ENCODE measurements around the gene SMIM17.

The SMIM17 gene

DNA sequence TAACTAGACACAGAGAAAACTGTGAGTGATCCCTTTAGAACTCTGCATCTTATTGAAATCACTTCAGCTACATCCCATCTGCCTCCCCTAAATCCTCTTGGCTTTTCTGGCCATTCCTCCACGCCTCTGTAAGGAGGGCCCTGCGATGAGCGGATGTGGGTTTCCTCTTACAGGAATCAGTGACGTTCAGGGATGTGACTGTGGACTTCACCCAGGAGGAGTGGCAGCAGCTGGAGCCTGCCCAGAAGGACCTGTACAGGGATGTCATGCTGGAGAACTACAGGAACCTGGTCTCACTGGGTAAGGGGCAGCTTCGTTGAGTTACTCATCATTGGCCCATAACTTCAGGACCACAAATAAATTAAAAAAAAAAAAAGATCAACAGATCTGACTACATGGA, 29.3 kb upstream of the SMIM17 start:
- Histone ChIP-seq H3K36me3 (ENCODE audit: control insufficient read depth, low read depth, low read length) (no peaks in the 10 kb centered on the region), H3K27me3 (ENCODE audit: control insufficient read depth, insufficient read depth, low read length) (no peaks in the 10 kb centered on the region), H3K4me1 (ENCODE audit: control insufficient read depth, low read depth, low read length) (no peaks in the 10 kb centered on the region), H3K4me3 (ENCODE audit: low read length) (no peak overlapping the region), H3K9ac (ENCODE audit: low read length) (no peak overlapping the region), H3K9me3 (ENCODE audit: control insufficient read depth, low read depth, low read length) (peaks cover 82% of the 10 kb centered on the region), H3K27ac (ENCODE audit: low read length) (no peak overlapping the region)

GRCh38 chr19:56617531-56617930, 25.4 kb upstream of the SMIM17 start:
- H3K4me1 ChIP-seq (ENCODE audit: control insufficient read depth, low read depth, low read length) = no peaks in the 10 kb centered on the region
- H3K27me3 ChIP-seq (ENCODE audit: control insufficient read depth, insufficient read depth, low read length) = no peaks in the 10 kb centered on the region
- H3K27ac ChIP-seq (ENCODE audit: low read length) = no peak overlapping the region
- no peak overlapping the region for H3K9ac ChIP-seq (ENCODE audit: low read length)
- peaks cover 80% of the 10 kb centered on the region for H3K9me3 ChIP-seq (ENCODE audit: control insufficient read depth, low read depth, low read length)
- peaks cover 7% of the 10 kb centered on the region for H3K36me3 ChIP-seq (ENCODE audit: control insufficient read depth, low read depth, low read length)
- H3K4me3 ChIP-seq (ENCODE audit: low read length) = no peak overlapping the region

GRCh38 chr19:56619121-56619520, 23.8 kb upstream of the SMIM17 start:
- peaks cover 7% of the 10 kb centered on the region for H3K36me3 ChIP-seq (ENCODE audit: control insufficient read depth, low read depth, low read length)
- H3K27me3 ChIP-seq (ENCODE audit: control insufficient read depth, insufficient read depth, low read length) = no peaks in the 10 kb centered on the region
- H3K9ac ChIP-seq (ENCODE audit: low read length) = no peak overlapping the region
- no peak overlapping the region for H3K4me3 ChIP-seq (ENCODE audit: low read length)
- no peaks in the 10 kb centered on the region for H3K4me1 ChIP-seq (ENCODE audit: control insufficient read depth, low read depth, low read length)
- H3K27ac ChIP-seq (ENCODE audit: low read length) = no peak overlapping the region
- peaks cover 82% of the 10 kb centered on the region for H3K9me3 ChIP-seq (ENCODE audit: control insufficient read depth, low read depth, low read length)

DNA sequence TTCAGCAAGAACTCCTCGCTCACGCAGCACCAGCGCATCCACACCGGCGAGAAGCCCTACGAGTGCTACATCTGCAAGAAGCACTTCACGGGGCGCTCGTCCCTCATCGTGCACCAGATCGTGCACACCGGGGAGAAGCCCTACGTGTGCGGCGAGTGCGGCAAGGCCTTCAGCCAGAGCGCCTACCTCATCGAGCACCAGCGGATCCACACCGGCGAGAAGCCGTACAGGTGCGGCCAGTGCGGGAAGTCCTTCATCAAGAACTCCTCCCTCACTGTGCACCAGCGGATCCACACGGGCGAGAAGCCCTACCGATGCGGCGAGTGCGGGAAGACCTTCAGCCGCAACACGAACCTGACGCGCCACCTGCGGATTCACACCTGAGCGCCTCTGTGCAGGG, 20.6 kb upstream of the SMIM17 start:
- H3K36me3 ChIP-seq (ENCODE audit: control insufficient read depth, low read depth, low read length) = peaks cover 7% of the 10 kb centered on the region
- no peak overlapping the region for H3K9ac ChIP-seq (ENCODE audit: low read length)
- H3K9me3 ChIP-seq (ENCODE audit: control insufficient read depth, low read depth, low read length) = peaks cover 70% of the 10 kb centered on the region
- no peak overlapping the region for H3K27ac ChIP-seq (ENCODE audit: low read length)
- no peaks in the 10 kb centered on the region for H3K27me3 ChIP-seq (ENCODE audit: control insufficient read depth, insufficient read depth, low read length)
- no peak overlapping the region for H3K4me3 ChIP-seq (ENCODE audit: low read length)
- no peaks in the 10 kb centered on the region for H3K4me1 ChIP-seq (ENCODE audit: control insufficient read depth, low read depth, low read length)

GRCh38 chr19:56623006-56623405, 20.0 kb upstream of the SMIM17 start:
- no peak overlapping the region for H3K27ac ChIP-seq (ENCODE audit: low read length)
- peaks cover 7% of the 10 kb centered on the region for H3K36me3 ChIP-seq (ENCODE audit: control insufficient read depth, low read depth, low read length)
- H3K27me3 ChIP-seq (ENCODE audit: control insufficient read depth, insufficient read depth, low read length) = no peaks in the 10 kb centered on the region
- no peaks in the 10 kb centered on the region for H3K4me1 ChIP-seq (ENCODE audit: control insufficient read depth, low read depth, low read length)
- no peak overlapping the region for H3K9ac ChIP-seq (ENCODE audit: low read length)
- H3K4me3 ChIP-seq (ENCODE audit: low read length) = no peak overlapping the region
- peaks cover 68% of the 10 kb centered on the region for H3K9me3 ChIP-seq (ENCODE audit: control insufficient read depth, low read depth, low read length)

DNA sequence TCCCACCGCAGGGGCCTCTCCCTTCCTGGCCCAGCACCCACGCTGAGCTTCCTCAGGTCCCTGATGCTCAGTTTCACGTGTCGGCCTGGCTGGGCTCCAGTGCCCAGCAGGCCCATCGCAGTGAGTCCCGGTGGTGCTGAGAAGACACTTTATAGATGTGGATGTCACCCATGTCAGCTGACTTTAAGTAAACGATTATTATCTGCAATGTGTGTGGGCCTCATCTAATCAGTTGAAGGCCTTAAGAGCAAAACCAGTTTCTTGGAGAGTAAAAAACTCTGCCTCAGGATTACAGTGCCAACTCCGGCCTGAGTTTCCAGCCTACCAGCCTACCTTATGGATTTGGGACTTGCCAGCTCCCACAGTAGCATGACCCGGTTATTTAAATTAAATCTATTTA, 17.3 kb upstream of the SMIM17 start:
- H3K36me3 ChIP-seq (ENCODE audit: control insufficient read depth, low read depth, low read length) = peaks cover 7% of the 10 kb centered on the region
- peaks cover 58% of the 10 kb centered on the region for H3K9me3 ChIP-seq (ENCODE audit: control insufficient read depth, low read depth, low read length)
- H3K9ac ChIP-seq (ENCODE audit: low read length) = no peak overlapping the region

DNA sequence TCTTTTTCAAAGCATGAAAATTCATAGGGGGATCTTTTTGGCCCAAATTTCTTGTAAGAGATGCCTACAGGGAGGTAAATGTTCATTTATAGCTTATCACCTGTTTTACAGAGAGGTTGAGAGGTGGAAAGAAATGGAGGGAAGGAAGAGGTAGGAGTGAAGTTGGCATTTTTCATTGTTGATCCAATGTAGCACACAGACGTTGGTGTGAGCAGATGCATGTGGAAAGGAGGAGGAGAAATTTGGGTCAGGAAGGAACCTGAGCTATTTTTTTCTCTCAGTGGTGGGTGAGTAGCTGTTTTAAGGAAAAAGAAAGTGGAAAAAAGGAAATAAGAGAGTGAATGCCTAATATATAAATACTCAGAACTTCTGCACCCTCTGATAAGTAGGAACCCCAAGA, 9.9 kb upstream of the SMIM17 start:
- H3K4me3 ChIP-seq (ENCODE audit: low read length) = no peak overlapping the region
- H3K27me3 ChIP-seq (ENCODE audit: control insufficient read depth, insufficient read depth, low read length) = no peaks in the 10 kb centered on the region
- H3K9ac ChIP-seq (ENCODE audit: low read length) = no peak overlapping the region
- no peaks in the 10 kb centered on the region for H3K36me3 ChIP-seq (ENCODE audit: control insufficient read depth, low read depth, low read length)
- H3K9me3 ChIP-seq (ENCODE audit: control insufficient read depth, low read depth, low read length) = peaks cover 56% of the 10 kb centered on the region
- H3K27ac ChIP-seq (ENCODE audit: low read length) = no peak overlapping the region
- H3K4me1 ChIP-seq (ENCODE audit: control insufficient read depth, low read depth, low read length) = no peaks in the 10 kb centered on the region

More for the DNA sequence above, 17.3 kb upstream of the SMIM17 start:
- no peak overlapping the region for H3K27ac ChIP-seq (ENCODE audit: low read length)
- no peaks in the 10 kb centered on the region for H3K27me3 ChIP-seq (ENCODE audit: control insufficient read depth, insufficient read depth, low read length)
- H3K4me1 ChIP-seq (ENCODE audit: control insufficient read depth, low read depth, low read length) = no peaks in the 10 kb centered on the region
- no peak overlapping the region for H3K4me3 ChIP-seq (ENCODE audit: low read length)

GRCh38 chr19:56637976-56638555, 4.9 kb upstream of the SMIM17 start:
- peaks cover 49% of the 10 kb centered on the region for H3K9me3 ChIP-seq (ENCODE audit: control insufficient read depth, low read depth, low read length)

GRCh38 chr19:56639217-56639616, 3.7 kb upstream of the SMIM17 start:
- Histone ChIP-seq H3K4me3 (ENCODE audit: low read length) (no peak overlapping the region), H3K27me3 (ENCODE audit: control insufficient read depth, insufficient read depth, low read length) (no peaks in the 10 kb centered on the region), H3K9ac (ENCODE audit: low read length) (no peak overlapping the region), H3K4me1 (ENCODE audit: control insufficient read depth, low read depth, low read length) (no peaks in the 10 kb centered on the region), H3K36me3 (ENCODE audit: control insufficient read depth, low read depth, low read length) (no peaks in the 10 kb centered on the region), H3K27ac (ENCODE audit: low read length) (no peak overlapping the region), H3K9me3 (ENCODE audit: control insufficient read depth, low read depth, low read length) (peaks cover 47% of the 10 kb centered on the region)

More at GRCh38 chr19:56637976-56638555, 4.9 kb upstream of the SMIM17 start:
- Histone ChIP-seq H3K4me3 (ENCODE audit: low read length) (no peak overlapping the region), H3K4me1 (ENCODE audit: control insufficient read depth, low read depth, low read length) (no peaks in the 10 kb centered on the region), H3K27ac (ENCODE audit: low read length) (no peak overlapping the region), H3K27me3 (ENCODE audit: control insufficient read depth, insufficient read depth, low read length) (no peaks in the 10 kb centered on the region), H3K9ac (ENCODE audit: low read length) (no peak overlapping the region), H3K36me3 (ENCODE audit: control insufficient read depth, low read depth, low read length) (no peaks in the 10 kb centered on the region)

- Histone ChIP-seq H3K9ac (ENCODE audit: low read length) (no peak overlapping the region), H3K4me3 (ENCODE audit: low read length) (no peak overlapping the region), H3K36me3 (ENCODE audit: control insufficient read depth, low read depth, low read length) (no peaks in the 10 kb centered on the region), H3K9me3 (ENCODE audit: control insufficient read depth, low read depth, low read length) (peaks cover 49% of the 10 kb centered on the region), H3K27me3 (ENCODE audit: control insufficient read depth, insufficient read depth, low read length) (no peaks in the 10 kb centered on the region), H3K4me1 (ENCODE audit: control insufficient read depth, low read depth, low read length) (no peaks in the 10 kb centered on the region), H3K27ac (ENCODE audit: low read length) (no peak overlapping the region)
These were observed 549 bp downstream of the SMIM17 start for GRCh38 chr19:56643460-56643955.

GRCh38 chr19:56654151-56654550, 11.2 kb downstream of the SMIM17 start:
- Histone ChIP-seq H3K4me3 (ENCODE audit: low read length) (no peak overlapping the region), H3K27ac (ENCODE audit: low read length) (no peak overlapping the region), H3K36me3 (ENCODE audit: control insufficient read depth, low read depth, low read length) (no peaks in the 10 kb centered on the region), H3K27me3 (ENCODE audit: control insufficient read depth, insufficient read depth, low read length) (no peaks in the 10 kb centered on the region), H3K9me3 (ENCODE audit: control insufficient read depth, low read depth, low read length) (peaks cover 68% of the 10 kb centered on the region), H3K4me1 (ENCODE audit: control insufficient read depth, low read depth, low read length) (no peaks in the 10 kb centered on the region), H3K9ac (ENCODE audit: low read length) (no peak overlapping the region)

- Histone ChIP-seq H3K4me1 (ENCODE audit: control insufficient read depth, low read depth, low read length) (no peaks in the 10 kb centered on the region), H3K27ac (ENCODE audit: low read length) (no peak overlapping the region), H3K9me3 (ENCODE audit: control insufficient read depth, low read depth, low read length) (peaks cover 61% of the 10 kb centered on the region), H3K27me3 (ENCODE audit: control insufficient read depth, insufficient read depth, low read length) (no peaks in the 10 kb centered on the region), H3K36me3 (ENCODE audit: control insufficient read depth, low read depth, low read length) (no peaks in the 10 kb centered on the region), H3K9ac (ENCODE audit: low read length) (no peak overlapping the region), H3K4me3 (ENCODE audit: low read length) (no peak overlapping the region)
These were observed 17.6 kb downstream of the SMIM17 start for GRCh38 chr19:56660381-56661107.

All from iPS-18a (cell line).